Gastroesophageal sphincter (tissue), 3 donors: Measurements from ENCODE around the gene MYCBP2.
"Not testable (repeated sequence)": the region's sequence is repeated elsewhere in the genome, so short reads cannot be mapped to it uniquely, and the experiment has no call there.

Experiments
- POLR2A ChIP-seq, 2 donors: fragments of 450-650 bp; IDR thresholded peaks; one replicate each; pipeline ENCODE4 v1.6.1; 2017; ENCODE audit warnings: antibody characterized with exemption in 2 of 2, mild to moderate bottlenecking in 2 of 2, moderate library complexity in 1 of 2
- POLR2AphosphoS5 ChIP-seq: sonication (generic); formaldehyde crosslinking; IDR thresholded peaks from one replicate; pipeline ENCODE4 v1.6.1; 2017; ENCODE audit warnings: antibody characterized with exemption
- TF ChIP-seq, protein P1 (sequence below), 4 experiments: fragments of 200-600 bp in 2 of 4; fragments of 450-650 bp in 2 of 4; sonication (generic) in 1 of 4; IDR thresholded peaks; one replicate each; pipeline ENCODE4 v1.5.1; 2017 to 2019; ENCODE audit warnings: antibody characterized with exemption in 4 of 4, mild to moderate bottlenecking in 2 of 4, moderate library complexity in 2 of 4

DNA sequence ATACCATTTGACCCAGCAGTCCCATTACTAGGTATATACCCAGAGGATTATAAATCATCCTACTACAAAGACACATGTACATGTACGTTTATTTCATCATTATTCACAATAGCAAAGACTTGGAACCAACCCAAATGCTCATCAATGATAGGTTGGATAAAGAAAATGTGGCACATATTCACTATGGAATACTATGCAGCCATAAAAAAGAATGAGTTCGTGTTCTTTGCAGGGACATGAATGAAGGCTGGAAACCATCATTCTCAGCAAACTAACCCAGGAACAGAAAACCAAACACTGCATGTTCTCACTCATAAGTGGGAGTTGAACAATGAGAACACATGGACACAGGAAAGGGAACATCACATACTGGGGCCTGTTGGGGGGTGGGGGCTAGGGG is 81.7 kb downstream of the MYCBP2 start:
- TF ChIP-seq, protein P1, sequence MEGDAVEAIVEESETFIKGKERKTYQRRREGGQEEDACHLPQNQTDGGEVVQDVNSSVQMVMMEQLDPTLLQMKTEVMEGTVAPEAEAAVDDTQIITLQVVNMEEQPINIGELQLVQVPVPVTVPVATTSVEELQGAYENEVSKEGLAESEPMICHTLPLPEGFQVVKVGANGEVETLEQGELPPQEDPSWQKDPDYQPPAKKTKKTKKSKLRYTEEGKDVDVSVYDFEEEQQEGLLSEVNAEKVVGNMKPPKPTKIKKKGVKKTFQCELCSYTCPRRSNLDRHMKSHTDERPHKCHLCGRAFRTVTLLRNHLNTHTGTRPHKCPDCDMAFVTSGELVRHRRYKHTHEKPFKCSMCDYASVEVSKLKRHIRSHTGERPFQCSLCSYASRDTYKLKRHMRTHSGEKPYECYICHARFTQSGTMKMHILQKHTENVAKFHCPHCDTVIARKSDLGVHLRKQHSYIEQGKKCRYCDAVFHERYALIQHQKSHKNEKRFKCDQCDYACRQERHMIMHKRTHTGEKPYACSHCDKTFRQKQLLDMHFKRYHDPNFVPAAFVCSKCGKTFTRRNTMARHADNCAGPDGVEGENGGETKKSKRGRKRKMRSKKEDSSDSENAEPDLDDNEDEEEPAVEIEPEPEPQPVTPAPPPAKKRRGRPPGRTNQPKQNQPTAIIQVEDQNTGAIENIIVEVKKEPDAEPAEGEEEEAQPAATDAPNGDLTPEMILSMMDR (IDR thresholded peaks at IDR 0.05): not testable (repeated sequence)
- not testable (repeated sequence) for TF ChIP-seq POLR2A (IDR thresholded peaks at IDR 0.05); POLR2AphosphoS5
